Fibroblast of lung (primary cell): Measurements from ENCODE around the gene SLC14A1. TPM values are rescaled to one million over a fixed set of nuclear protein-coding genes. Genes with fewer than 3 reads are reported as not detected.

Source experiments
- DNase-seq, 2 donors: peaks; one replicate each; pipeline versions ENCODE4 v3.0.0 to v3.0.0-alpha.2; 2010; ENCODE audit warnings: low read depth in 2 of 2
- H2AFZ ChIP-seq: 2 replicates; pipeline ENCODE4 v1.5.1; 2012; ENCODE audit warnings: low read length, control low read depth, inconsistent platforms
- H3K27ac ChIP-seq: 2 replicates; pipeline ENCODE4 v1.5.1; 2011; ENCODE audit warnings: low read length, control low read depth; ENCODE audit not compliant: insufficient read depth
- H3K27me3 ChIP-seq: 2 replicates; pipeline ENCODE4 v1.5.1; 2011; ENCODE audit warnings: mild to moderate bottlenecking, low read length; ENCODE audit not compliant: control insufficient read depth, insufficient read depth
- H3K36me3 ChIP-seq: 2 replicates; pipeline ENCODE4 v1.5.1; 2011; ENCODE audit warnings: low read length; ENCODE audit not compliant: control insufficient read depth, insufficient read depth
- H3K4me1 ChIP-seq: 2 replicates; pipeline ENCODE4 v1.5.1; 2011; ENCODE audit warnings: low read length; ENCODE audit not compliant: control insufficient read depth, insufficient read depth; ENCODE audit errors: extremely low read depth
- H3K4me2 ChIP-seq: 2 replicates; pipeline ENCODE4 v1.5.1; 2011; ENCODE audit warnings: low read length, control low read depth; ENCODE audit not compliant: insufficient read depth; ENCODE audit errors: extremely low read depth
- H3K4me3 ChIP-seq, 4 experiments: fragments of 200-600 bp in 1 of 4; sonication (generic) in 1 of 4; replicated peaks in 1 of 4; 2 replicates each; pipeline ENCODE4 v1.5.1; 2011 to 2016; ENCODE audit warnings: low read length in 4 of 4, low read depth in 3 of 4, mild to moderate bottlenecking in 3 of 4, control low read depth in 2 of 4, inconsistent platforms in 1 of 4, mixed read lengths in 1 of 4; ENCODE audit not compliant: insufficient read depth in 1 of 4; ENCODE audit errors: control extremely low read depth in 1 of 4
- H3K79me2 ChIP-seq: 2 replicates; pipeline ENCODE4 v1.5.1; 2012; ENCODE audit warnings: mild to moderate bottlenecking, low read length, inconsistent platforms; ENCODE audit not compliant: control insufficient read depth, insufficient read depth
- H3K9ac ChIP-seq: 2 replicates; pipeline ENCODE4 v1.5.1; 2011; ENCODE audit warnings: mild to moderate bottlenecking, low read length, control low read depth; ENCODE audit not compliant: insufficient read depth
- H3K9me3 ChIP-seq: 2 replicates; pipeline ENCODE4 v1.5.1; 2012; ENCODE audit warnings: low read depth, low read length; ENCODE audit not compliant: control insufficient read depth, insufficient read depth
- H4K20me1 ChIP-seq: 2 replicates; pipeline ENCODE4 v1.5.1; 2011; ENCODE audit warnings: low read length; ENCODE audit not compliant: control insufficient read depth, insufficient read depth; ENCODE audit errors: extremely low read depth
- EZH2 ChIP-seq: IDR thresholded peaks from 2 replicates; pipeline ENCODE4 v1.5.1; 2012; ENCODE audit warnings: low read length, control low read depth, mild to moderate bottlenecking; ENCODE audit errors: missing control alignments
- polyA plus RNA-seq, 2 donors: library from polyadenylated mRNA; depleted of rRNA in 1 of 2; stranded (reverse) in 1 of 2; unstranded in 1 of 2; fragments of >200 nt; gene quantifications; 2 replicates each; pipeline ENCODE4 v1.2.1, GENCODE V29; 2011 to 2012; ENCODE audit warnings: missing spikeins in 1 of 2
- total RNA-seq: library from RNA; depleted of rRNA; stranded (reverse); fragments of >200 nt; gene quantifications from 2 replicates; pipeline ENCODE4 v1.2.1, GENCODE V29; 2014
- TF ChIP-seq, protein P1 (sequence below), 2 donors: IDR thresholded peaks in 1 of 2; conservative IDR thresholded peaks in 1 of 2; 1 replicate in 1 of 2; 2 replicates in 1 of 2; pipeline ENCODE4 v1.5.1; 2011 to 2012; ENCODE audit warnings: low read length in 2 of 2, control low read depth in 1 of 2, inconsistent platforms in 1 of 2, low read depth in 1 of 2, mild to moderate bottlenecking in 1 of 2

The SLC14A1 gene
- total and polyA plus RNA-seq, 2 donors (not counting 1 experiment from before 2014, with no cell fraction given), result 8.0 to 31.0 TPM

- Histone ChIP-seq H3K9me3 (no peaks in the 10 kb centered on the region), H3K27me3 (no peaks in the 10 kb centered on the region), H3K4me1 (peaks cover 9% of the 10 kb centered on the region), H2AFZ (no peak overlapping the region), H3K9ac (no peak overlapping the region), H4K20me1 (no peaks in the 10 kb centered on the region), H3K4me3 (no peak overlapping the region), H3K36me3 (no peaks in the 10 kb centered on the region), H3K79me2 (no peaks in the 10 kb centered on the region), H3K4me2 (no peak overlapping the region), H3K27ac (no peak overlapping the region)
- no peak for DNase-seq
- TF ChIP-seq, protein P1, sequence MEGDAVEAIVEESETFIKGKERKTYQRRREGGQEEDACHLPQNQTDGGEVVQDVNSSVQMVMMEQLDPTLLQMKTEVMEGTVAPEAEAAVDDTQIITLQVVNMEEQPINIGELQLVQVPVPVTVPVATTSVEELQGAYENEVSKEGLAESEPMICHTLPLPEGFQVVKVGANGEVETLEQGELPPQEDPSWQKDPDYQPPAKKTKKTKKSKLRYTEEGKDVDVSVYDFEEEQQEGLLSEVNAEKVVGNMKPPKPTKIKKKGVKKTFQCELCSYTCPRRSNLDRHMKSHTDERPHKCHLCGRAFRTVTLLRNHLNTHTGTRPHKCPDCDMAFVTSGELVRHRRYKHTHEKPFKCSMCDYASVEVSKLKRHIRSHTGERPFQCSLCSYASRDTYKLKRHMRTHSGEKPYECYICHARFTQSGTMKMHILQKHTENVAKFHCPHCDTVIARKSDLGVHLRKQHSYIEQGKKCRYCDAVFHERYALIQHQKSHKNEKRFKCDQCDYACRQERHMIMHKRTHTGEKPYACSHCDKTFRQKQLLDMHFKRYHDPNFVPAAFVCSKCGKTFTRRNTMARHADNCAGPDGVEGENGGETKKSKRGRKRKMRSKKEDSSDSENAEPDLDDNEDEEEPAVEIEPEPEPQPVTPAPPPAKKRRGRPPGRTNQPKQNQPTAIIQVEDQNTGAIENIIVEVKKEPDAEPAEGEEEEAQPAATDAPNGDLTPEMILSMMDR (conservative IDR thresholded peaks at IDR 0.05 in 1 of 2, IDR thresholded peaks at IDR 0.05 in 1 of 2; ENCODE audit: low read depth in 1 of 2, low read length in 2 of 2), result no peak
- no peak for TF ChIP-seq EZH2
Measured at GRCh38 chr18:45788861-45789260, 64.9 kb downstream of the SLC14A1 start.

GRCh38 chr18:45792506-45793263 lies 68.7 kb downstream of the SLC14A1 start:
- Histone ChIP-seq H3K79me2 (no peaks in the 10 kb centered on the region), H4K20me1 (no peaks in the 10 kb centered on the region)

GRCh38 chr18:45793264-45793965 lies 69.4 kb downstream of the SLC14A1 start:
- H3K9ac ChIP-seq, result no peak overlapping the region
- H3K36me3 ChIP-seq, result no peaks in the 10 kb centered on the region
- H3K9me3 ChIP-seq, result no peaks in the 10 kb centered on the region
- H3K27me3 ChIP-seq, result no peaks in the 10 kb centered on the region
- H3K27ac ChIP-seq, result peak overlapping the region; percentile 51
- H2AFZ ChIP-seq, result no peak overlapping the region
- no peaks in the 10 kb centered on the region for H4K20me1 ChIP-seq
- TF ChIP-seq, protein P1 (conservative IDR thresholded peaks at IDR 0.05 in 1 of 2, IDR thresholded peaks at IDR 0.05 in 1 of 2; ENCODE audit: low read depth in 1 of 2, low read length in 2 of 2), result no peak
- no peak for TF ChIP-seq EZH2
- H3K79me2 ChIP-seq, result no peaks in the 10 kb centered on the region
- peaks cover 7% of the 10 kb centered on the region for H3K4me1 ChIP-seq
- no peak overlapping the region for H3K4me3 ChIP-seq
- DNase-seq, result peak; percentile 85 to 89
- peak overlapping the region; percentile 8 for H3K4me2 ChIP-seq

More at GRCh38 chr18:45792506-45793263, 68.7 kb downstream of the SLC14A1 start:
- H3K36me3 ChIP-seq, result no peaks in the 10 kb centered on the region
- H3K4me3 ChIP-seq, result no peak overlapping the region
- no peaks in the 10 kb centered on the region for H3K9me3 ChIP-seq
- H3K9ac ChIP-seq, result no peak overlapping the region
- H3K4me1 ChIP-seq, result peaks cover 7% of the 10 kb centered on the region
- TF ChIP-seq EZH2, result no peak
- TF ChIP-seq, protein P1 (conservative IDR thresholded peaks at IDR 0.05 in 1 of 2, IDR thresholded peaks at IDR 0.05 in 1 of 2; ENCODE audit: low read depth in 1 of 2, low read length in 2 of 2), result no peak
- H3K27ac ChIP-seq, result peak overlapping the region; percentile 27
- H3K4me2 ChIP-seq, result peak overlapping the region; percentile 8
- H3K27me3 ChIP-seq, result no peaks in the 10 kb centered on the region
- DNase-seq, result peak; percentile 50 to 66
- H2AFZ ChIP-seq, result no peak overlapping the region
